ENCODE measurements around the gene NPRL2.

The NPRL2 gene

GRCh38 chr3:50337175-50337861 is 13.3 kb downstream of the NPRL2 start:
- Histone ChIP-seq H2AFZ (ENCODE audit: low read depth, low read length, severe bottlenecking) (peak overlapping the region; percentile 72), H3K9ac (ENCODE audit: low read length) (peak overlapping the region; percentile 88), H3K9me3 (ENCODE audit: insufficient read depth, low read length) (no peaks in the 10 kb centered on the region), H3K36me3 (ENCODE audit: low read length) (no peaks in the 10 kb centered on the region), H3K27ac (ENCODE audit: low read depth, low read length) (peak overlapping the region; percentile 77), H3K9me2 (replicated peaks; ENCODE audit: insufficient read depth, low read length) (no peaks in the 10 kb centered on the region), H4K20me1 (ENCODE audit: low read depth, low read length) (no peaks in the 10 kb centered on the region; the same call in 1 of the 2 replicates), H3F3A (ENCODE audit: insufficient read depth) (peaks cover 12% of the 10 kb centered on the region; the same call in 1 of the 2 replicates), H3K79me2 (ENCODE audit: insufficient read depth, low read length) (peaks cover 42% of the 10 kb centered on the region), H3K27me3 (ENCODE audit: low read length) (no peaks in the 10 kb centered on the region), H3K4me3 (ENCODE audit: insufficient read depth, low read length, poor library complexity, severe bottlenecking) (peak overlapping the region; percentile 88), H3K4me2 (ENCODE audit: low read depth, low read length, poor library complexity, severe bottlenecking) (peak overlapping the region; percentile 81)
- TF ChIP-seq, protein P1, sequence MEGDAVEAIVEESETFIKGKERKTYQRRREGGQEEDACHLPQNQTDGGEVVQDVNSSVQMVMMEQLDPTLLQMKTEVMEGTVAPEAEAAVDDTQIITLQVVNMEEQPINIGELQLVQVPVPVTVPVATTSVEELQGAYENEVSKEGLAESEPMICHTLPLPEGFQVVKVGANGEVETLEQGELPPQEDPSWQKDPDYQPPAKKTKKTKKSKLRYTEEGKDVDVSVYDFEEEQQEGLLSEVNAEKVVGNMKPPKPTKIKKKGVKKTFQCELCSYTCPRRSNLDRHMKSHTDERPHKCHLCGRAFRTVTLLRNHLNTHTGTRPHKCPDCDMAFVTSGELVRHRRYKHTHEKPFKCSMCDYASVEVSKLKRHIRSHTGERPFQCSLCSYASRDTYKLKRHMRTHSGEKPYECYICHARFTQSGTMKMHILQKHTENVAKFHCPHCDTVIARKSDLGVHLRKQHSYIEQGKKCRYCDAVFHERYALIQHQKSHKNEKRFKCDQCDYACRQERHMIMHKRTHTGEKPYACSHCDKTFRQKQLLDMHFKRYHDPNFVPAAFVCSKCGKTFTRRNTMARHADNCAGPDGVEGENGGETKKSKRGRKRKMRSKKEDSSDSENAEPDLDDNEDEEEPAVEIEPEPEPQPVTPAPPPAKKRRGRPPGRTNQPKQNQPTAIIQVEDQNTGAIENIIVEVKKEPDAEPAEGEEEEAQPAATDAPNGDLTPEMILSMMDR (IDR thresholded peaks at IDR 0.05; ENCODE audit: insufficient read depth, low read length, poor library complexity, severe bottlenecking): no peak
- no peak for TF ChIP-seq EZH2phosphoT487 (conservative IDR thresholded peaks at IDR 0.05; ENCODE audit: low read length)

GRCh38 chr3:50336452-50337174 is 14.0 kb downstream of the NPRL2 start:
- no peaks in the 10 kb centered on the region for H3K36me3 ChIP-seq (ENCODE audit: low read length)
- H3K9me3 ChIP-seq (ENCODE audit: insufficient read depth, low read length): no peaks in the 10 kb centered on the region
- peak overlapping the region; percentile 88 for H3K9ac ChIP-seq (ENCODE audit: low read length)
- H2AFZ ChIP-seq (ENCODE audit: low read depth, low read length, severe bottlenecking): peak overlapping the region; percentile 8
- H3K4me2 ChIP-seq (ENCODE audit: low read depth, low read length, poor library complexity, severe bottlenecking): peak overlapping the region; percentile 81
- no peak for TF ChIP-seq EZH2phosphoT487 (conservative IDR thresholded peaks at IDR 0.05; ENCODE audit: low read length)
- TF ChIP-seq, protein P1 (IDR thresholded peaks at IDR 0.05; ENCODE audit: insufficient read depth, low read length, poor library complexity, severe bottlenecking): no peak
- no peaks in the 10 kb centered on the region for H3K27me3 ChIP-seq (ENCODE audit: low read length)
- peaks cover 42% of the 10 kb centered on the region for H3K79me2 ChIP-seq (ENCODE audit: insufficient read depth, low read length)
- no peaks in the 10 kb centered on the region; the same call in 1 of the 2 replicates for H4K20me1 ChIP-seq (ENCODE audit: low read depth, low read length)
- peak overlapping the region; percentile 88 for H3K4me3 ChIP-seq (ENCODE audit: insufficient read depth, low read length, poor library complexity, severe bottlenecking)
- no peaks in the 10 kb centered on the region for H3K9me2 ChIP-seq (replicated peaks; ENCODE audit: insufficient read depth, low read length)
- peaks cover 12% of the 10 kb centered on the region; the same call in 1 of the 2 replicates for H3F3A ChIP-seq (ENCODE audit: insufficient read depth)
- peak overlapping the region; percentile 77 for H3K27ac ChIP-seq (ENCODE audit: low read depth, low read length)

GRCh38 chr3:50334339-50335075 is 16.1 kb downstream of the NPRL2 start:
- peak overlapping the region; percentile 8 for H3K4me2 ChIP-seq (ENCODE audit: low read depth, low read length, poor library complexity, severe bottlenecking)
- peaks cover 42% of the 10 kb centered on the region for H3K79me2 ChIP-seq (ENCODE audit: insufficient read depth, low read length)
- no peak overlapping the region for H2AFZ ChIP-seq (ENCODE audit: low read depth, low read length, severe bottlenecking)
- no peak overlapping the region for H3K4me3 ChIP-seq (ENCODE audit: insufficient read depth, low read length, poor library complexity, severe bottlenecking)
- no peaks in the 10 kb centered on the region for H3K9me3 ChIP-seq (ENCODE audit: insufficient read depth, low read length)
- no peak for TF ChIP-seq EZH2phosphoT487 (conservative IDR thresholded peaks at IDR 0.05; ENCODE audit: low read length)
- TF ChIP-seq, protein P1 (IDR thresholded peaks at IDR 0.05; ENCODE audit: insufficient read depth, low read length, poor library complexity, severe bottlenecking): no peak
- H3K27ac ChIP-seq (ENCODE audit: low read depth, low read length): no peak overlapping the region
- H3K27me3 ChIP-seq (ENCODE audit: low read length): no peaks in the 10 kb centered on the region
- no peaks in the 10 kb centered on the region; the same call in 1 of the 2 replicates for H4K20me1 ChIP-seq (ENCODE audit: low read depth, low read length)
- peaks cover 15% of the 10 kb centered on the region; the same call in 1 of the 2 replicates for H3F3A ChIP-seq (ENCODE audit: insufficient read depth)
- H3K9me2 ChIP-seq (replicated peaks; ENCODE audit: insufficient read depth, low read length): no peaks in the 10 kb centered on the region
- peaks cover 6% of the 10 kb centered on the region; the same call in 1 of the 2 replicates for H3K36me3 ChIP-seq (ENCODE audit: low read length)
- H3K9ac ChIP-seq (ENCODE audit: low read length): peak overlapping the region; percentile 6; the same call in 1 of the 2 replicates

Measured in SU-DHL-6 (cell line).